GM19455 (cell line): ENCODE data around the gene CCDC121.

Experiments used
- ATAC-seq: cut with Tn5 transposase; IDR thresholded peaks from one replicate; pipeline ENCODE4 v1.9.1; 2021; ENCODE audit not compliant: unreplicated experiment

Gene CCDC121

GRCh38 chr2:27582695-27583389 lies 46.0 kb downstream of the CCDC121 start, which contains the start of gene ZNF512:
Gene ZNF512 (plus strand): TSS chr2:27583042. CDS start chr2:27583113, 71 bp downstream.
- ATAC-seq = peak; percentile 94

DNA sequence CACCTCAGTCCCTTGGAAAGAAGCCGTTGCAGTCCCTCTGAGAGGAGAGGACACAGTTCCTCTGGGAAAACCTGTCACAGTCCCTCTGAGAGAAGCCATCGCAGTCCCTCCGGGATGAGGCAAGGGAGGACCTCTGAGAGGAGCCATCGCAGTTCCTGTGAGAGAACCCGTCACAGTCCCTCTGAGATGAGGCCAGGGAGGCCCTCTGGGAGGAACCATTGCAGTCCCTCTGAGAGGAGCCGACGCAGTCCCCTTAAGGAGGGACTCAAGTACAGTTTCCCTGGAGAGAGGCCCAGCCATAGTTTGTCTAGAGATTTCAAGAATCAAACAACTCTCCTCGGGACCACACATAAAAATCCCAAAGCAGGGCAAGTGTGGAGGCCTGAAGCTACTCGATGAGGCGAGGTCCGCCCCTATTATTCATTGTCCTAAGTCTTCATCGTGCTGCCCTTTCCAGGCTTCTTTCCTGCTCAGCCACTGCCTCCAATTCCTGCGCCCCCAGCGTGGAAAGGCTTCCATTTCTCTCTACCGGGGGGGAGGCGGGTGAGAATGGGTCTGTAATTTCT lies 46.6 kb downstream of the CCDC121 start:
- no peak for ATAC-seq

DNA sequence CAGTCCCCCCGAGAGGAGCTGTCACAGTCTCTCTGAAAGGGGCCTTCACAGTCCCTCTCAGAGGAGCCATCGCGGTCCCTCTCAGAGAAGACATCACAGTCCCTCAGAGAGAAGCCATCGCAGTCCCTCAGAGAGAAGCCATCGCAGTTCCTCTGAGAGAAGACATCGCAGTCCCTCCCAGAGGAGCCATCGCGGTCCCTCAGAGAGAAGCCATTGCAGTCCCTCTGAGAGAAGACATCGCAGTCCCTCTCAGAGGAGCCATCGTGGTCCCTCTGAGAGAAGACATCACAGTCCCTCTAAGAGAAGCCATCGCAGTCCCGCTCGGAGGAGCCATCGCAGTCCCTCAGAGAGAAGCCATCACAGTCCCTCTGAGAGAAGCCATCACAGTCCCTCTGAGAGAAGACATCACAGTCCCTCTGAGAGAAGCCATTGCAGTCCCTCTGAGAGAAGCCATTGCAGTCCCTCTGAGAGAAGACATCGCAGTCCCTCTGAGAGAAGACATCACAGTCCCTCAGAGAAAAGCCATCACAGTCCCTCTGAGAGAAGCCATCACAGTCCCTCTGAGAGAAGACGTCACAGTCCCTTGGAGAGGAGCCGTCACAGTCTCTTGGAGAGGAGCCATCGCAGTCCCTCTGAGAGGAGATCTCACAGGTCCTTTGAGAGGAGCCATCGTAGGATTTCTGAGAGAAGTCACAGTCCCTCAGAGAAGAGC lies 47.2 kb downstream of the CCDC121 start:
- ATAC-seq = no peak
